LNCAP (cell line): ENCODE measurements around the gene MS4A6A.

Source experiments
- CTCF ChIP-seq: fragments of 450-650 bp; IDR thresholded peaks from 2 replicates; pipeline ENCODE4 v1.5.1; 2017; ENCODE audit warnings: mild to moderate bottlenecking

MS4A6A gene

GRCh38 chr11:60182541-60183330 is at the start of gene MS4A6A:
TSS of gene MS4A6A (minus strand) at chr11:60183083. CDS start at chr11:60181727, 1,356 bp downstream.
- TF ChIP-seq CTCF: no peak

GRCh38 chr11:60230681-60231080 is 47.8 kb upstream of the MS4A6A start:
- no peak for TF ChIP-seq CTCF

GRCh38 chr11:60222141-60222540 is 39.3 kb upstream of the MS4A6A start:
- no peak for TF ChIP-seq CTCF

- no peak for TF ChIP-seq CTCF
These were observed 38.8 kb upstream of the MS4A6A start for GRCh38 chr11:60221692-60222091.

- TF ChIP-seq CTCF: no peak
These were observed 38.3 kb upstream of the MS4A6A start for GRCh38 chr11:60221181-60221580.

- no peak for TF ChIP-seq CTCF
These were observed 31.5 kb upstream of the MS4A6A start for GRCh38 chr11:60214386-60214785.

GRCh38 chr11:60211206-60211605 is 28.3 kb upstream of the MS4A6A start:
- TF ChIP-seq CTCF: no peak
